Measurements from ENCODE around the gene TSFM.
A peak's percentile ranks its signal among the peaks of the same experiment; 100 is the strongest.

The TSFM gene

DNA sequence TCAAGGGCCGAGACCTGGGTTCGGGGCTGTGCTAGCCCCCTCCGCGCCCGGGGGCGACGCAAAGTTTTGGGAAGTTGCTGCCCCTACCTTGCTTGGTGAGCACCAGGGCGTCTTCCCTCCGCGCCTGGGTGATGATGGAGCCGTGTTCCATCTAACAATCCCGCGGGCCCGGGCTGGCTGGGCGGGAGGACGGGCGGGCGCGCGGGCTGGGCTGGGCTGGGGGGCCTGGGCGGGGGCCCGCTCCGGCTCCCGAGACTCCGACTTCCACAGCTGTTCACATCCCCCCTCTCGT lies 63.6 kb downstream of the TSFM start:
- ChIA-PET POLR2A (interaction anchor here (0.5 to 5.2 kb wide), 11 partner anchors 9 to 326 kb away, joined by 3 to 61 read pairs (median 6); partner anchors contain the start of genes ATP23 and DDIT3), CTCF (interaction anchor here (0.5 to 1.3 kb wide), 3 partner anchors 14 to 110 kb away, joined by 3 read pairs; partner anchors contain the start of gene TSFM)

GRCh38 chr12:57846577-57847319 lies 64.2 kb downstream of the TSFM start, which contains the start of gene CTDSP2:
Gene CTDSP2 (minus strand): TSS chr12:57846729. CDS start chr12:57846435, 294 bp downstream.
- no peaks in the 10 kb centered on the region for H3K36me3 ChIP-seq (ENCODE audit: control insufficient read depth in 2 of 2, insufficient read depth in 1 of 2, low read length in 2 of 2)
- POLR2A ChIA-PET, result interaction anchor here (0.5 to 5.2 kb wide), 15 partner anchors 10 to 326 kb away, joined by 3 to 61 read pairs (median 5); partner anchors contain the start of genes ATP23, DDIT3, EEF1AKMT3 and METTL1
- no peaks in the 10 kb centered on the region for H3K9me3 ChIP-seq (ENCODE audit: control insufficient read depth, insufficient read depth, low read depth, low read length)
- CTCF ChIA-PET, result interaction anchor here (0.5 to 1.3 kb wide), 5 partner anchors 15 to 110 kb away, joined by 3 to 5 read pairs (median 3); partner anchors contain the start of gene TSFM
- H3K27ac ChIP-seq (ENCODE audit: extremely low read depth, low read depth, low read length), result peak within 1 kb of the TSS; percentile 95
- peaks cover 14% of the 10 kb centered on the region; the same call in 1 of the 2 replicates for H3K4me1 ChIP-seq (ENCODE audit: control insufficient read depth, insufficient read depth, low read length)
- H3K4me3 ChIP-seq (ENCODE audit: low read depth, low read length), result peak within 1 kb of the TSS; percentile 96
- TF ChIP-seq SCRT2 (tag by site-specific recombination; IDR thresholded peaks at IDR 0.05) (no peak), ZNF354C (tag by site-specific recombination; IDR thresholded peaks at IDR 0.05; ENCODE audit: borderline replicate concordance, low read depth) (no peak), BCL11A (tag by site-specific recombination; IDR thresholded peaks at IDR 0.05; ENCODE audit: low read depth) (no peak), ZNF239 (tag by site-specific recombination; IDR thresholded peaks at IDR 0.05) (no peak), ZNF362 (tag by site-specific recombination; IDR thresholded peaks at IDR 0.05) (no peak), ZNF514 (tag by site-specific recombination; IDR thresholded peaks at IDR 0.05) (no peak), ZNF169 (tag by site-specific recombination; IDR thresholded peaks at IDR 0.05) (no peak), ZNF792 (tag by site-specific recombination; IDR thresholded peaks at IDR 0.05) (no peak), ZNF112 (tag by site-specific recombination; IDR thresholded peaks at IDR 0.05) (no peak), KLF16 (tag by site-specific recombination; IDR thresholded peaks at IDR 0.05) (peak; percentile 92), ZNF404 (tag by site-specific recombination; IDR thresholded peaks at IDR 0.05) (no peak), ZNF561 (tag by site-specific recombination; IDR thresholded peaks at IDR 0.05; ENCODE audit: borderline replicate concordance) (no peak), ZNF23 (tag by site-specific recombination; IDR thresholded peaks at IDR 0.05; ENCODE audit: borderline replicate concordance) (no peak), KLF8 (tag by site-specific recombination; IDR thresholded peaks at IDR 0.05) (peak; percentile 69), GLIS2 (tag by site-specific recombination; IDR thresholded peaks at IDR 0.05) (peak; percentile 96), ZNF660 (tag by site-specific recombination; IDR thresholded peaks at IDR 0.05) (peak; percentile 100), ZXDB (tag by site-specific recombination; IDR thresholded peaks at IDR 0.05) (peak; percentile 5; the same call in 1 of the 2 replicates), ZNF2 (tag by site-specific recombination; IDR thresholded peaks at IDR 0.05) (no peak), ZNF558 (tag by site-specific recombination; IDR thresholded peaks at IDR 0.05) (no peak)
- TF ChIP-seq, protein P1, sequence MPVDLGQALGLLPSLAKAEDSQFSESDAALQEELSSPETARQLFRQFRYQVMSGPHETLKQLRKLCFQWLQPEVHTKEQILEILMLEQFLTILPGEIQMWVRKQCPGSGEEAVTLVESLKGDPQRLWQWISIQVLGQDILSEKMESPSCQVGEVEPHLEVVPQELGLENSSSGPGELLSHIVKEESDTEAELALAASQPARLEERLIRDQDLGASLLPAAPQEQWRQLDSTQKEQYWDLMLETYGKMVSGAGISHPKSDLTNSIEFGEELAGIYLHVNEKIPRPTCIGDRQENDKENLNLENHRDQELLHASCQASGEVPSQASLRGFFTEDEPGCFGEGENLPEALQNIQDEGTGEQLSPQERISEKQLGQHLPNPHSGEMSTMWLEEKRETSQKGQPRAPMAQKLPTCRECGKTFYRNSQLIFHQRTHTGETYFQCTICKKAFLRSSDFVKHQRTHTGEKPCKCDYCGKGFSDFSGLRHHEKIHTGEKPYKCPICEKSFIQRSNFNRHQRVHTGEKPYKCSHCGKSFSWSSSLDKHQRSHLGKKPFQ (tag by site-specific recombination; IDR thresholded peaks at IDR 0.05), result no peak

More for the DNA sequence above, 63.6 kb downstream of the TSFM start:
- H3K27ac ChIP-seq (ENCODE audit: extremely low read depth, low read depth, low read length), result peak overlapping the region; percentile 95
- peak; percentile 88 for TF ChIP-seq ZBTB6 (tag by site-specific recombination; IDR thresholded peaks at IDR 0.05)
- TF ChIP-seq ZNF449 (tag by site-specific recombination; IDR thresholded peaks at IDR 0.05), result peak; percentile 71; the same call in 1 of the 2 replicates
- TF ChIP-seq, protein P2, sequence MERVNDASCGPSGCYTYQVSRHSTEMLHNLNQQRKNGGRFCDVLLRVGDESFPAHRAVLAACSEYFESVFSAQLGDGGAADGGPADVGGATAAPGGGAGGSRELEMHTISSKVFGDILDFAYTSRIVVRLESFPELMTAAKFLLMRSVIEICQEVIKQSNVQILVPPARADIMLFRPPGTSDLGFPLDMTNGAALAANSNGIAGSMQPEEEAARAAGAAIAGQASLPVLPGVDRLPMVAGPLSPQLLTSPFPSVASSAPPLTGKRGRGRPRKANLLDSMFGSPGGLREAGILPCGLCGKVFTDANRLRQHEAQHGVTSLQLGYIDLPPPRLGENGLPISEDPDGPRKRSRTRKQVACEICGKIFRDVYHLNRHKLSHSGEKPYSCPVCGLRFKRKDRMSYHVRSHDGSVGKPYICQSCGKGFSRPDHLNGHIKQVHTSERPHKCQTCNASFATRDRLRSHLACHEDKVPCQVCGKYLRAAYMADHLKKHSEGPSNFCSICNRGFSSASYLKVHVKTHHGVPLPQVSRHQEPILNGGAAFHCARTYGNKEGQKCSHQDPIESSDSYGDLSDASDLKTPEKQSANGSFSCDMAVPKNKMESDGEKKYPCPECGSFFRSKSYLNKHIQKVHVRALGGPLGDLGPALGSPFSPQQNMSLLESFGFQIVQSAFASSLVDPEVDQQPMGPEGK (tag by site-specific recombination; IDR thresholded peaks at IDR 0.05), result no peak
- peak; percentile 9; the same call in 1 of the 2 replicates for TF ChIP-seq ZBTB20 (tag by site-specific recombination; IDR thresholded peaks at IDR 0.05)
- peak; percentile 91 for TF ChIP-seq ZBTB8A (tag by site-specific recombination; IDR thresholded peaks at IDR 0.05)
- 0 out of 2 replicates have a peak, but pooled peaks have one; percentile 4 for TF ChIP-seq ZBTB7A (tag by site-specific recombination; IDR thresholded peaks at IDR 0.05; ENCODE audit: low read depth)
- H3K36me3 ChIP-seq (ENCODE audit: control insufficient read depth in 2 of 2, insufficient read depth in 1 of 2, low read length in 2 of 2), result no peaks in the 10 kb centered on the region
- H3K9me3 ChIP-seq (ENCODE audit: control insufficient read depth, insufficient read depth, low read depth, low read length), result no peaks in the 10 kb centered on the region
- peak overlapping the region; percentile 96 for H3K4me3 ChIP-seq (ENCODE audit: low read depth, low read length)
- peaks cover 18% of the 10 kb centered on the region for H3K4me1 ChIP-seq (ENCODE audit: control insufficient read depth, insufficient read depth, low read length)

Data from HEK293 (cell line).